LHCN-M2 (cell line): ENCODE data around the gene ABI3BP. TPM values are rescaled to one million over a fixed set of nuclear protein-coding genes. Genes with fewer than 3 reads are reported as not detected.
"Not testable (repeated sequence)": the region's sequence is repeated elsewhere in the genome, so short reads cannot be mapped to it uniquely, and the experiment has no call there.

ENCODE experiments used
- DNase-seq: peaks from one replicate; pipeline ENCODE4 v3.0.0-alpha.2; 2012; ENCODE audit warnings: low read depth
- polyA plus RNA-seq: library from polyadenylated mRNA; unstranded; fragments of >200 nt; gene quantifications from one replicate; pipeline ENCODE4 v1.2.1, GENCODE V29; 2012; ENCODE audit warnings: missing spikeins
- total RNA-seq: library from RNA; depleted of rRNA; stranded (reverse); fragments of >200 nt; gene quantifications from 2 replicates; pipeline ENCODE4 v1.2.3, GENCODE V29; 2014; rRNA removed

Gene ABI3BP, protein sequence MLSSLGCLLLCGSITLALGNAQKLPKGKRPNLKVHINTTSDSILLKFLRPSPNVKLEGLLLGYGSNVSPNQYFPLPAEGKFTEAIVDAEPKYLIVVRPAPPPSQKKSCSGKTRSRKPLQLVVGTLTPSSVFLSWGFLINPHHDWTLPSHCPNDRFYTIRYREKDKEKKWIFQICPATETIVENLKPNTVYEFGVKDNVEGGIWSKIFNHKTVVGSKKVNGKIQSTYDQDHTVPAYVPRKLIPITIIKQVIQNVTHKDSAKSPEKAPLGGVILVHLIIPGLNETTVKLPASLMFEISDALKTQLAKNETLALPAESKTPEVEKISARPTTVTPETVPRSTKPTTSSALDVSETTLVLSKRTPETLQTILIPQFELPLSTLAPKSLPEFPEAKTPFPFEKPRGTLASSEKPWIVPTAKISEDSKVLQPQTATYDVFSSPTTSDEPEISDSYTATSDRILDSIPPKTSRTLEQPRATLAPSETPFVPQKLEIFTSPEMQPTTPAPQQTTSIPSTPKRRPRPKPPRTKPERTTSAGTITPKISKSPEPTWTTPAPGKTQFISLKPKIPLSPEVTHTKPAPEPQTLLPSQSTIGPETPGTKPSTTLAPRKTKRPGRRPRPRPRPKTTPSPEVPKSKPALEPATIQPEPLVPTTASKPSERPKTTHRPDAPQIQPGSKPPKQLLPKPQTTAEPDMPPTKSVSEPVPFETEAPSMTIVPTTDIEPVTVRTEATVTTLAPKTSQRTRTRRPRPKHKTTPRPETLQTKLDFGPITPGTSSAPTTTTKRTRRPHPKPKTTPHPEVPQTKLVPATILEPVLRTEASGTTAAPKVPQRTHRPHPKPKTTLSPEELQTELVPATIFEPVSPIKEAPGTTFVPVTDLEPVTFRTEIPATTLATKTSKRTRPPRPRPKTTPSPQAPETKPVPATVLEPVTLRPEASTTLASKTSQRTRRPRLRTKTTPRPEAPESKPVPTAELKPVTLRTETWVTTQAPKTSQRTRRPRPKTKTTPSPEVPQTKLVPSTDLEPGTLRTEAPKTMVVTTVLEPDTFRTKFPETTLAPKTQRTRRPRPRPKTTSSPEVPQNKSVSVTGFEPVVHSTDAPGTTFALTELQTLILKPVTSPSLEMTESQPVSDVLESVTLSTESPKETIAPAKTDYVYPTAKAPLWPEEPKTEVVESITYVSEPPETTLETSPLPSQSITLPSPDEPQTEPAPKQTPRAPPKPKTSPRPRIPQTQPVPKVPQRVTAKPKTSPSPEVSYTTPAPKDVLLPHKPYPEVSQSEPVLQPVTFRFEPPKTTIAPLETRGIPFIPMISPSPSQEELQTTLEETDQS (N-terminal part only)
- 20.5 and 31.9 TPM in 2 replicates for total RNA-seq
- 68.7 TPM for polyA plus RNA-seq

DNA sequence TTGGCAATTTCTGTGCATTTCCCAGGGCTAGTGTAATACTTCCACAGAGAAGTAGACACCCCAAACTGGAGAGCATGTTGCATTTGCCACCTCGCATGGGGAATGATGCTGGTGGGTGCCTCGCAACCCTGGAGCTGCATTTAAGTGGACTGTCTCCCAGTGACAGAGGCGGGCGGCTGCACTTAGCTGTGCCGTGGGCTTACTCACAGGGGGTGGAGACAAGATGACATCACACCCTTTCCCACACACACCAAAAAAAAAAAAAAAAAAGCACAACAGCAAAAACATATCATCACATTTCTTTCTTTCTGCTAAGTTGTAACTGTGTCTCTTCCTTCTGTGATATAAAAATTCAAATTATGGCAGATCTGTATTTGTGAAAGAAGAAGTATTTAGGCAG, at the start of gene ABI3BP:
Gene ABI3BP (minus strand): TSS at position 113 of the 400 bp plus-strand sequence. CDS start 37 bp downstream, at position 76.
- peak; percentile 86 for DNase-seq

DNA sequence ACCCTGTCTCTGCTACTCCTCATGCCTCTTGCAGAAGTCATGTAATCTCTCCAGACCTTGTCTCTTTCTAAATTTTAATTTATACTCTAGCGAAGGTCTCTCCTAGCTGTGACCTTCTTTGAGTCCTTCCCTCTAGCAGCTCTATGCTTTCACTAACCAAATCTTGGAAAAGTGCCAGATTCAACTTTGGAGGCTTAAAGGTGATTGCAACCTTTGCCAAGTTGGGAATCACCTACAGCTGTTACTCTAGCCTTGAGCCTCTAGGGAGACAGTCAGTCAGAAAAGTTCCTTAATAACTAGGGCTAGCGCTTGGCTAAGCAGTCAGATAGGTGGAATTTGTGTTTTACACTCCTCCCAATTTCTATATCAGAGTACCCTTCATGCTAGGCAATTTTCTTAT, 46.1 kb upstream of the ABI3BP start:
- DNase-seq: no peak

DNA sequence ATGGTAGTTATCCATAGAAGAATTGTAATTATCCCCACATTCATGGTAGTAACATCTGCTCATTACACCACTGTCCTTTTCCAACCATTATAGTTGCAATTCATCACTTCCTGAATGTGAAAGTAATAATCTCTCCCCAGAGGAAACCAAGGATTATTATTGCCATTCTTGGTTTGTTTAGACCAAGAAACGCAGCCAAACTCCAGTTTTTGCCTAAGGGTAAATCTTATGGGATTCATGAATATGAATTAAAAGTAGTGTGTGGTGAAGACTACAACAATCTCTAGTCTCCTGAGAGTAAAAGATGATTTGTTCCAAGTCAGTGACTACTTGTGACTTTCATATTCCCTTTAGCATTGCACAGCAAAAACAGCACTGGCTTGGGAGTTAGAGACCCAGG, 45.7 kb upstream of the ABI3BP start:
- peak; percentile 16 for DNase-seq

DNA sequence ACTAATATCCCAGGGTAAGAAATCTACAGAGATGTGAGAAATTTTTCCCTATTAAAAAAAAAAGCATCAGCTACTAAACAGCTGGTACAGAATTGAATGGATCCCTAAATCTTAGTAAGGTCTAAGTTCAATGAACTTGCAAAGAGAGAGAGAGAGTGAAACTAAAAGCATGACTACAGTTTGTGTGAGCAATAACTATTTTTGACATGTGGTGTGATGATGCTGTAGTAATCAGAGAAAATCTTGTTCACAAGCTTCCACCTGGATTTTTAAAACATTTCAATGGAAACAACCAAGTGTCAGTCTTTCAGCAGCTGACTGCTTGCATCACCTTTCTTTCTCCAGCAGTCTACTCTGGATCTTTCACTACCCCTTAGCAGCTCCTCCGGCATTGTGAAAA, 45.2 kb upstream of the ABI3BP start:
- peak; percentile 58 for DNase-seq

DNA sequence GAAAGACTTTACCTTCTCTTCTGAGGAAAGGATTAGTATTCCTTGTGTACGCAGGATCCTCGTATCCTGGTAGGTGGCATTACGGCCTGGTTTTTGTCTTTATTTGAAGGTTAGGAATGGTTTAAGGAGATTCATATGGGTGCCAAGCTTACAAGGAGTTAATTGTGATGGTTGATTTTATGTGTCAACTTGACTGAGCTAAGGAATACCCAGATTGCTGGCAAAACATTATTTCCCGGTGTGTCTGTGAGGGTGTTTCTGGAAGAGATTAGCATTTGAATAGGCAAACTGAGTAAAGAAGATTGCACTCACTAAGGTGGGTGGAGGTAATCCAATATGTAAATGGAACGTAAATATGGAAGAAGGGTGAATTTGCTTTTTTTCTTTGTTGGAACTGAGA, 44.4 kb upstream of the ABI3BP start:
- no peak for DNase-seq

DNA sequence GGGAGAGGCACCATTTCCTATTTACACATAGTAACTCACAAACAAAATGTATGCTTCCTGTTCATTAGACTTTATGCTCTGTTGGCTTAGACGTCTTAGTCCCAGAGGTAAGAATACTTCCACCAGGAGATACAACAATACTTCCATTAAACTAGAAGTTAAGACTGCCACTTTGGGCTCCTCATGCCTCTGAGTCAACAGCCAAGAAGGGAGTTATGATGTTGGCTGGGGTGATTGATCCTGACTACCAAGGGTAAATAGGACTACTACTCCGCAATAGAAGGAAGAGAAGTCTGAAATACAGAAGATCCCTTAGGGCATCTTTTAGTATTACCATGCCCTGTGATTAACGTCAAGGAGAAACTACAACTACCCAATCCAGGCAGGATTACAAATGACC, 43.5 kb upstream of the ABI3BP start:
- DNase-seq: no peak

DNA sequence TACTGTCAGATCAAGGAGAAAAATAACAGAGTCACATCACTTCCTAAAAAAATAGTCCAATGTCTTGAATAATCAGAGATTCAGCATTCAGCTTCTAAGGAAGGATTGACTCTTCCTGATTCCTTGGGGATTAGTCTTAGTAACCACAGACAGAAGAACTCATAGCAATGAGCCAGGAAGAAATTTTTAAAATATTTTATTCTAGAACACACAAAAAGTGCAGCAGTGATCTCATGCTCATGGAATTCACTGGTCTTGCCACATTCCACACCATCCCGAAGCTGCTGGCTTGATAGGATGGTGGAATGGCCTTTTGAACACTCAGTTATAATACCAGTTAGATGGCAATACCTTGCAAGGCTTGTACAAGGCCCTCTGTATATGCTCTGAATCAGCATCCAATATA, 43.0 kb upstream of the ABI3BP start:
- peak; percentile 99 for DNase-seq

DNA sequence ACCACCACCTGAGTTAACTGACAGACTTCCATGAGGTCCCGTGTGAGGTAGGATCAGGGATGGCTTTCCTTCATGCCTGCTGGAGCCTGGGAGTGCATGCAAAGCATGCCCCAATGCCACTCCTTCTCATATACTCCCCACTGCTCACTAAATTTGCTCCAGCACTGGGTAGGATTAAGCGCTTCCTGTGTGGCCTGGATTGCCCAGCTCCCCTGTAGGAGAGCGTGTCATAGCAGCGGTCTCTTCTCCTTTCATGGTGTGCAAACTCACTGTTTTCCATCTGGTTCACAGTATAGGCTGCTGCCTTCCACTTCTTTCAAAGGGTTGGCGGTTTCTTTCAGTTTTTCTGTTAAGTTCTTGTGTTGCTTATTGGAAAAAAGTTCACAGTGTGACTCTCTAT, 34.1 kb upstream of the ABI3BP start:
- DNase-seq: no peak

DNA sequence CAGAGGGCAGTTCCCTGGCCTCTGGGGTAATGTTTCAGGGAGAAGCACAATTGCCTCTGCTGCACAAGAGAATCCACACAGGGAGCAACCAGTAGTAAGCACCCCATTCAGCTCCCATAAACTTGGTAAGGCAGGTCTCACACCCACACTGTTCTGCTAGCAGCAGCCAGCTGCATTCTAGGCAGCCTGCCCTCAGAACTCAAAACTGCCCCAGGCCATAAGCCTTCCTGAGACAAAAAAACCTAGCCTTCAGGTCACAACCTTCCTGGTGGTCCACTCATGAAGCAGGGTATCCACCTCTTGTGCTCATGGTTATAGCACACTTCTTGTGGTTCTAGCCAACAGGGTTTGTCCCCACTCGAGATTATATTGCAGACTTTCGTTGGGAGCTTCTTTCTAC, 33.7 kb upstream of the ABI3BP start:
- no peak for DNase-seq

DNA sequence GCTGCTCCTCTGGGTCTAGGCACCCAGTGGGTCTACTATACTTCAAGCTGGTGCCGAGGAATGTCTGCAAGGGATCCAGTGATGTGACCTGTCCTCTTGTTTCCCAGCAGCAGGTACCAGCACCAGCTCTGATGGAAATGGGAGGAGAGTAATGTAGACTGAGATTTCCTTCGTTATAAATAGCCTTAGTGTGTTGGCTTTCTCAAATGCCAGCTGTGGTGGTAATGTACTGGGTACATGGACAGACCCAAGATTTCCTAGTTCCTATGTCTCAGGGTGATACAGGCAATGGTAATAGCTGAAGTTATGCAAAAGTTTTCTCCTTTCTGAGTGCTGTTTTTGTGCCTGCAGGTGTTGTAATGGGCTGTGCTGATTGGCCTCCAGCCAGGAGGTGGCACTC, 33.0 kb upstream of the ABI3BP start:
- DNase-seq: no peak

DNA sequence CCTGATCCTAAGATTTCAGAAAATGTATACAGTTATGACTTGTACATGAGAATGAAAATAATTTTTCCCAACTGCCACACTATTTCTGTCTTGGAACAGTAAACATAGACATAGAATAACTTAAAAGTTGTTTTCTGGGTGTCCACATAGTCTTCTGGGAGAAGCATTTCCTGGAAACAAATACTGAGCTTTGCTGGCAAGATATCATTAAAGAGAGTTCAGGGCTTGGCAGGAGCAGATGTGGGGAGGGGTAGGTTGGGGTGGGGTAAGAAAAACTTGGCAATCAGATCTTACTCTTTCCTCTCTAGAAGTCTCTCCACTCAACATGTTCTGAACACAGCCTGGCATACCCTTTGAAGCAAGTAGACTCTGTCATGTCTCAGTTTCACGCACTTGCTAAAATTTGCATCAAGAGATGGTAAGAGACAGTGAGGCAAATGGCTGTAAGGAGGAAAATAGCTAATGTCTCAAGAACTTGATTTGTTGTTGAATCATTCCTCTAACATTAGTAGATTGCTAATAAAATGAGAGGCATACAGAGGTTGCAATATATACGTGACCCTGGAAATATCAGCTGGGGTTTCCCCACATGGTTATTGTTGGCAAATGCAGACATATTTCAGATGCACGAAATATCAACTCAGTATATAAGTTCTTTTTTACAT, 27.3 kb upstream of the ABI3BP start:
- no peak for DNase-seq

DNA sequence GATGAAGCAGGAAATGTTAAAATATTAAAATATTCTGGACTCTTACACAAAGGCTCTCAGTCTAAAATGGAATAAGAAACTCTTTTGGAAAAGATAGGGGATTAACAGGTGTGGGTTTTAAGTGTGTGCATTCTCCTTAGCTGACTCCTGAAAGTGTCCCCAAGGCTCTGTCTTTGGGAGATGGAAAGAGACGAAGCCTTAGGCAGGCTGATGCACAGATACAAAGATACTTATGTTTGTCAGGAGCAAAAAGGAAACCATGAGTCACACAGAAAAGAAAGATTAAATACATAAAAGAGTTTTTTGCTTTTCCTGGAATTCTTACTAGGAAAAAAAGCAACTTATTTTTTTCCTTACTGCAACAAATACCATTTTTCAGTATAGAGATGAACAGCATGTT, 23.8 kb upstream of the ABI3BP start:
- DNase-seq: peak; percentile 44

DNA sequence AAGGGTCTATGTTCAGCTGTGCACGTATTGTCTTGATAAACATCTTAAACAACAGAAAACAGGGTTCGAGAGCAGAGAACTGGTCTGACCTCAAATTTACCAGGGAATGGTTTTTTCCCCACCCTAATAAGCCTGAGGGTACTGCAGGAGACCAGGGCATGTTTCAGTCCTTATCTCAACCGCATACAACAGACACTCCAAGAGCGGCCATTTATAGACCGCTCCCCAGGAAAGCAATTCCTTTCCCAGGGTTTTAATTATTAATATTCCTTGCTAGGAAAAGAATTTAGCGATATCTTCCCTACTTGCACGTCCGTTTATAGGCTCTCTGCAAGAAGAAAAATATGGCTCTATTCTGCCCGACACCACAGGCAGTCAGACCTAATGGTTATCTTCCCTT, 19.1 kb upstream of the ABI3BP start:
- DNase-seq: not testable (repeated sequence)

DNA sequence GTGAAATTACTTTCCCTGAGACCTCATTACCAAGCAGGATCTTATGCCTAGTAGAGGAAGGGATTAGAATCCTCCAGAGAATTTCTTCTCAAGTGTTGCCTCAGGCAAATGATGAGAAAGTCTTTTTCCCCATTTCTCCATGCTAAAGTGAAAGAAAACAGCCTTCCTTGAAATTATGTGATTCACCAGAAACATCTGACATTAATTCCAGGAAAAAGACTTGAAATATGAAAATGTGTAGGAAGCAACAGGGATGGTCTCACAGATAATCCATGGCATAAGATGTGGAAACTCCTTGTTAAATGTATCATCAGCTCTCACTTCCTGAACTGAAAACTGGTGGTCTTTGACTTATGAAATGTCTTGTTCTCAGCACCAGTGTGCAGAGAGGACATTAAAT, 17.9 kb upstream of the ABI3BP start:
- DNase-seq: no peak

DNA sequence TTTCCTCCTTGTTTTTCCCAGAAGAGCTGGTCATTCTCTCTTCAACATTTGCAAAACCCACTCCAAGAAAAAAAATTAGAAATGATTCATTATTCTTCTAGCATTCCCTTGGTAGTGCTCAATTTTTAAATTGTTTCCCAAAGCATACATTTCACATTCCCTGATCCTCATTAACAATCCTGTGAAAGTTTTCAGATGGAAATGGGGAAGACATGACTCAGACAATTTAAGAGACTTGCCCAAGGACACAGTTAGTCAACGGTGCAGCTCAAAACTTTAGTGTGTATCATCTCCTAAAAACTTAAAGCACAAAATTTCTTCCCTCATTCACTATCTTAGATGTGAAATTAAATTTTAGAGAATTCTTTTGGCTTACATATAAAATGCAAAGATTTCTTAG, 17.1 kb upstream of the ABI3BP start:
- DNase-seq: peak; percentile 59

DNA sequence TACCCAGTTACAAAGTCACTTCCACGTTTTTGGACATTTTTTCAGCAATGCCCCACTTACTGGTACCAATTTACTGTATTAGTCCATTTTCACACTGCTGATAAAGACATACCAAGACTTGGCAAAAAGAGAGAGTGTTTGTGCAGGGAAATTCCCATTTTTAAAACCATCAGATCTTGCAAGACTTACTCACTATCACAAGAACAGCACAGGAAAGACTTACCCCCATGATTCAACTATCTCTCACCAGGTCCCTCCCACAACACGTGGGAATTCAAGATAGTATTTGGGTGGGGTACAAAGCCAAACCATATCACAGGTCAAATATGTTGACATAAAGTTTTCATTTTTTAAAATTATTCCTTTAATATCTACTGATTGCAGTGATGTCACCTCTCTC, 16.2 kb upstream of the ABI3BP start:
- DNase-seq: no peak

DNA sequence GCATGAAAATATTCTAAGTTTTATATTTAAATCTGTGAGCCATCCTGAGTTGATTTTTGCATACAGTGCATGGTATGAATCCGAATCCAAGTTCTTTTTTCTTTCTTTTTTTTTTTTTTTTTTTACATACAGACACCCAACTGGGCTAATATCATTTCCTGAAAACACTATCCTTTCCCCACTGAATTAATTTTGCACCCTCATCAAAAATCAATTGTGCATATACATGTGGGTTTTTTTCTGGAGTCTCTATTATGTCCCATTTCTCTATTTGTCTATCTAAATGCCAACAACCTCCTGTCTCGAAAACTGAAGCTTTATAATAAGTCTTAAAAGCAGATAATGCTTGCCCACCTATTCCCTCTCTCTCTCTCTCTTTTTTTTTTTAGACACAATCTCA, 5.9 kb upstream of the ABI3BP start:
- no peak for DNase-seq

DNA sequence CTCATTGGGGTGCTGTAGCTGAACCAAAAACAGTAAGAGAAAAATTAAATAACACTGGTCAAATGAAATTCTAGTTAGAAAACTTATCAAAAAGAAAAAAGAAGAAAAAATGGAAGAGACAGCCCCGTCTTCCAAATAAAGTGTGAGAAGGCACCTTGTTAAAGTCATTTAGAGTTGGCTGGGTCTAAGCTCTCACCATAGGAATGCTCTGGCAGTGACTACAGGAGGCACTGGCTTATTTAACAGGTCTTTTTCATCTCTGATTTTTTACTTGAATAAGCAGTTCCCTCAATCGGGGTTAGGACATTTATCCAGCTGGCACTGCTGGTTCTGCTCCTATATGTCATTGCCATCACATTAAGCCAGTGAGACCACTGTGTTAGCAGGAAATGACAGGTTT, 1.6 kb upstream of the ABI3BP start:
- DNase-seq: no peak

DNA sequence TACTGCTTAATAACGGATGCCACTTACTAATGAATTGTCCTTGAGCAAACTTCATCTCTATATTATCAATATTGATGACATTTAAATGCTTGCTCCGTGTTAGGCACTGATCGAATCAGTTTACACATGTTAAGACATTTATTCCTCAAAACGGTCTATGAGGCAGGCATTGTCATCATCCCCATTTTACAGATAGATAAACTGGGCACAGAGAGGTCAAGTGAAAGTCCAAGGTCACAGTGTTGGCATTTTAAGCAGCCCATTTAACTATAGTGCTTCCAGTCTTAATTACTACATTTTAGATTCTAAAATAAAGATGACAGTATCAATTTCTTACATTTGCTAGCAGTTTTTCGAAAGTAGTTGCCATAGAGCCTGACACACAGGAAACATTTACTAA, 966 bp upstream of the ABI3BP start:
- DNase-seq: no peak

DNA sequence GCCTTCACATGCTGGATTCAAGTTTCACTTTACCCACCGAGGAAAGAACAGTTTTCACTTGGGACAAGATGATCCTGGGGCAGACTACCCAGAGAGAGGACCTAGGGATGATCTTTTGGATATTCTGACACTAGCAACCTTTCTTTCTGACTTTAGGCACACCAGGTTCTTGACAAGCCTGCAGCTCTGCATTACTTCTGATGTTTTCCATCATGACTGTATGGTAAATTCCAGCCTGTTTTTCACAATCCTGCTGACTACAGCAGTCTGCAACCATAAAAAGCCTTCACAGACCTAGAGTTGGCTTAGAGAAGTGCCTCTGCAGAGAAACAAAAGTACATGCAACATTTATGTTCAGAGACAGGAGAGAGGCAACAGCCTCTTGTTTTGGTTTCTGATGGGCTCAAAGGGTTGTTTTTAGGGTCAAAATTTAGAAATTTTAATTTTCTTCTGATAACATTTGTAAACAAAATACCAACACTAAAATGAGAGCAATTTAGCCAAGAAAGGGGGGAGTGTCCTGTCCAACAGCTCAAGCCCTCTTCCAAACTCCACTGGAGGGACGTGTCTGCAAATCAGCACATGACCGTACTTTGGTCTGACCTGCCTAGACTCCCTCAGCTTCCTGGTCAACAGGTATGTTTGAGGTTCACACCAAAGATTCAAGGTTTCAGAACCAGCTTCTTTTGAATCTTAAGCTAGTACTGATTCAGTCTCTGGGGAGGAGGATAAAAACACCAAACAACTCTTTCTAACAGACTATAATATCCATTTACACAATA, 799 bp downstream of the ABI3BP start:
- peak; percentile 70 for DNase-seq
